HG03196 (cell line): ENCODE results near the gene C16orf90.
"Not testable (repeated sequence)": the region's sequence is repeated elsewhere in the genome, so short reads cannot be mapped to it uniquely, and the experiment has no call there.

Experiments used
- ATAC-seq: cut with Tn5 transposase; IDR thresholded peaks from one replicate; pipeline ENCODE4 v1.9.1; 2021; ENCODE audit not compliant: unreplicated experiment

C16orf90 gene

DNA sequence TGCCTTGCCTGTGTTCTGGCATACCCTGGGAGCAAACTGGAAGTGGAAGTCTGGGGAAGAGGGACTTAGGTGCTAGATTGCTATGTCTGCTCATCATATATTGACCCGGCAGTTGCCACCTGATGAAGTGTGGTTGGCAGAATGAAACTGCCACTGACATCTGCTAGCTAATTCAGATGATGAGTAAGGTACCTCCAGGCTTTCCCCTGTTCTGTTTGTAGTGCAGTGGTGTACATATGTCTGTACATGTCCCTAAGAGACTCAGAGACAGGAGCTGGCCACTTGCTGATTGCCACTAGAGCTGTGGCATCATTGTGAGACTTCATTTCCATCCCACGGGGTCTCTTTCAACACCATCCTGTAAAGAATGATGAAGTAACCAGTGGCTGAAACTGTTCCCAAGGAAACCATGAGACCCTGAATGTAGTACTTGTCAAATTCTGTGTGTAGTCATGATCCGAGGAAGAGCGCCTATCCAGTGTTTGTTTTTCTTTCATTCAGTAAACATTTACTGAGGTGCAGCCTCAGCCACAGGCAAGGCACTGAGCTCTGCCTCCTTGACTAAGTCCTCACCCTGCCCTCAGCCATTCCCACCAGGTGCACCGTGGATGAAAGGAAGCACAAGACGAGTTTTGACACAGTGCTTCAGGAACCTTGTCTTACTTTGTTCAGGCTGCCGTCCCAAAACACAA, 18.7 kb upstream of the C16orf90 start:
- no peak for ATAC-seq

DNA sequence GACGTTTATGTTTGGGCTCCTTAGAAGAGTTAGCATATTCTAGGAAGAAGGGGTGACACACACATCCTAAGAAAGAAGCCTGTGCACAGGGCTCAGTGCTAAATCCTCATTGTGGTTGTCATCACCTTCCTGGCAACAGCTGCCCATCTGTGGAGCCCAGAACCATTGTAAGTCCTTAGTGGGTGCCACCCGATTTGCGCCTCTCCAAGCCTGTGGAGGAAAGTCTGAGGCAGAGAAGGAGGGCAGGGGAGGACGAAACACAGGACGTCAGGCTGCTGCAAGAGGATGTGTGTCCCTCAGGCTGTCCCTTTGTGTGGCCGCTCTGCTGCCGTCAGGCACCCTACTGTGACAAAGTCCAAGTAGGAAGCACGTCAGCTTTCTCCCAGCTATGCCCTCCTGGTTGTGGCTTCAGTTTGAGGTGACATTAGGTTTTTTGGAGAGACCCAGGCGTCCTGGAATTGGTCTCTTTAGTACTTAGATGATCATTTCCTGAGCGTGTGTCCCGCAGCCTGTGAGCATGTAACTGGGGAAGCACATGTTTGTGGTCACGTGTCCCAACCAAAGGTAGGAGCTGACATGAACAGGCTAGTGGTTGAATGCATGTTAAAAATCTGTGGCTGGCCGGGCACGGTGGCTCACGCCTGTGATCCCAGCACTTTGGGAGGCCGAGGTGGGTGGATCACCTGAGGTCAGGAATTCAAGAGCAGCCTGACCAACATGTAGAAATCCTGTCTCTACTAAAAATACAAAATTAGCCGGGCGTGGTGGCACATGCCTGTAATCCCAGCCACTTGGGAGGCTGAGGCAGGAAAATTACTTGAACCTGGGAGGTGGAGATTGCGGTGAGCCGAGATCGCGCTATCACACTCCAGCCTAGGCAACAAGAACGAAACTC, 16.2 kb upstream of the C16orf90 start:
- ATAC-seq = no peak

DNA sequence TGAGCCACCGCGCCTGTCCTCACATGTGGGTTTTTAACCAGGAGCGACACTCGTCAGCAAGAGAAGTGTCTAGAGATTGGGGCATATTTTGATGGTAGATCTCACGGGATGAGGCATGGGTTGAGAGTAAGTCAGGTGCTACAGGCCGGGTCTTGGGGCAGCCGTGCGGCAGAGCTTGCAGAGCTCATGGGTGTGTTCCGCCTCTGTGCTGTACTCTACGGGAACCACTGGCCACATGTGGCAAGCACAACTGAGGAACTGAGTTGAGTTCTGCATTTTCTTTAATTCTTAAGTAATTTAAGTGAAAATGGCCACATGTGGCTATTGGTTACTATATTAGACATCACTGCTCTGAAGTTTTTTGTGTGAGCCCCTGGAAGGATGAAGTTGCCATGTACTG, 15.1 kb upstream of the C16orf90 start:
- ATAC-seq = no peak

DNA sequence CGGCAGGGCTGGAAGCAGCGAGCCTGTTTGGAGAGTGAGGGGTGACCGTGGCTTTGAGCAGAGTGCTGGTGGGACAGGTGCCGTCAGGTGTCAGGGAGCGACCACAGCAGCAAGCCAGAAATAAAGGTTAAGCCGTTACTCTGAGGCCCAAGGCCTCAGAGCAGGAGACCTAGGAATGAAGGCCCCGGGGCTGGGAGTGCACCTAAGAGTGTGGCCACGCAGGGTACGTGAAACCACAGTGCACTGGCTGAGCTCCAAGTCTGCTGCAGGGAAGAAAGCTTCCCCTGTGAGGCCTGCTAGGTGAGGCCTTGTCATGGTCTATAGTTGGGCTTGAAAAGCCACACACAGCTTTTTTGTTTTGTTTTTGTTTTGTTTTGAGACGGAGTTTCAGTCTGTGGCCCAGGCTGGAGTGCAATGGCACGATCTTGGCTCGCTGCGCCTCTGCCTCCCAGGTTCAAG, 14.2 kb upstream of the C16orf90 start:
- ATAC-seq = no peak

DNA sequence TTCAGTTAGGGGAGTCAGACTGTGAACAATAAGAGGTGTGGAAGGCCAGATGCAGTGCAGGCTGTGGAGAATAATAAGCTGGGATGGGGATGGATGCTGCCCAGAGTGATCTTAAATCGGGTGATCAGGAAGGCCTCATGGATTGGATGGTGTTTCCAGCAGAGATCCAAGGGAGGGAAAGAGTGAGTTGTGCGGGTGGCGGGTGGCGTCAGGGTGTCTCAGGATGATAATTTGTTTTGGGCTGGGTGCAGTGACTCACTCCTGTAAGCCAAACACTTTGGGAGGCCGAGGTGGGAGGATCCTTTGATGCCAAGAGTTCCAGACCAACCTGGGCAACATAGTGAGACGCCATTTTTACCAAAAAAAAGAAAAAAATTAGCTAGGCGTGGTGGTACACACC, 13.4 kb upstream of the C16orf90 start:
- ATAC-seq = no peak

DNA sequence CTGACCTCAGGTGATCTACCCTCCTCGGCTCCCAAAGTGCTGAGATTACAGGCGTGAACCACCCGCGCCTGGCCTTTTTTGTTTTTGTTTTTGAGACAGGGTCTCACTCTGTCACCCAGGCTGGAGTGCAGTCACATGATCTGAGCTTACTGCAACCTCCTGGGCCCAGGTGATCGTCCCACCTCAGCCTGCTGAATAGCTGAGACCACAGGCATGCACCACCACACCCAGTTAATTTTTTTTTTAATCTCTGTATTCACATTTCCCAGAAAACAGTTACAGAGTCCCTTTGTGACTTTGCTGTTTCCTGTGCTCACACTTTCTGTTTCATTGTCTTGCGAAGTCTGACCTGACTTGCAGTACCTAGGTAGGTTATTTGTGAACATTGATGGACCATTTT, 8.2 kb upstream of the C16orf90 start:
- no peak for ATAC-seq

DNA sequence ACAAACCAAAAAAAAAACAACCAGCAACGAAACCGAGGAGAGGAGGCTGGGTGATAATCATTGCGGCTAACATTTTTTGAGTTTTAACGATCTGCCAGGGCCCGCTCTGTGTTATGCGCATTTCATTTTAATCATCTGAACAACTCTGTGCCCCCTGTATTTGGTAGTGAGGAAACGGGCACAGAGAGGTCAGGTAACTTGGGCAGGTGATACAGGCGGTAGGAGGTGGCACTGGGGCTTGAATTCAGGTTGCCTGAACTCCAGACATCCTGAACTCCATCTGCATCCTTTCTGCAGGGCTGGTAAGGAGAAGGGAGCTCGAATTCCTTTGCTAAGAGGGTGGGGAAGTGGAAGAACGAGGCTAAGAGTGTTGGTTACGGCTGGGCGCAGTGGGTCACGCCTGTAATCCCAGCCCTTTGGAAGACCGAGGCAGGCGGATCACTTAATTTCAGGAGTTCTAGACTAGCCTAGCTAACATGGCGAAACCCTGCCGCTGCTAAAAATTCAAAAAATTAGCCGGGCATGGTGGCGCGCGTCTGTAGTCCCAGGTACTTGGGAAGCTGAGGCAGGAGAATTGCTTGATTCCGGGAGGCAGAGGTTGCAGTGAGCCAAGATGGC, 6.6 kb upstream of the C16orf90 start:
- no peak for ATAC-seq

DNA sequence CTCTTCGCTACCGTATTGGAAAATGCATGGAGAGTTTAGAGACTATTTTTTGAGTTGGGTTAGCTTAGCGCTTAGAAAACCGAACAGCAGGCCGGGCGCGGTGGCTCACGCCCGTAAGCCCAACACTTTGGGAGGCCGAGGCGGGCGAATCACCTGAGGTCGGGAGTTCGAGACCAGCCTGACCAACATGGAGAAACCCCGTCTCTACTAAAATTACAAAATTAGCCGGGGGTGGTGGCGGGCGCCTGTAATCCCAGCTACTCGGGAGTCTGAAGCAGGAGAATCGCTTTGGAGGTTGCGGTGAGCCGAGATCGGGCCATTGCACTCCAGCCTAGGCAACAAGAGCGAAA, 6.1 kb upstream of the C16orf90 start:
- not testable (repeated sequence) for ATAC-seq

DNA sequence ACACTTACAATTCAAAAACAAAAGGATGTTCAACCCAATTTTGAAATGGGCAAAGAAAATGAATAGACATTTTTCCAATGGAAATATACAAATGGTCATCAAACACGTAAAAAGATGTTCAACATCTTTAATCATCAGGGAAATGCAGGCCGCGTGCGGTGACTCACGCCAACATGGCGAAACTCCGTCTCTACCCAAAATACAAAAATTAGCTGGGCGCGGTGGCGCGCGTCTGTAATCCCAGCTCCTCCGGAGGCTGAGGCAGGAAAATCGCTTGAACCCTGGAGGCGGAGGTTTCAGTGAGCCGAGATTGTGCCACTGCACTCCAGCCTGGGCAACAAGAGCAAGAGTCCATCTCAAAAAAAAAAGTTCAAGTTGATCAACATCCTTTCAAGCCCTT, 3.7 kb upstream of the C16orf90 start:
- ATAC-seq = no peak

DNA sequence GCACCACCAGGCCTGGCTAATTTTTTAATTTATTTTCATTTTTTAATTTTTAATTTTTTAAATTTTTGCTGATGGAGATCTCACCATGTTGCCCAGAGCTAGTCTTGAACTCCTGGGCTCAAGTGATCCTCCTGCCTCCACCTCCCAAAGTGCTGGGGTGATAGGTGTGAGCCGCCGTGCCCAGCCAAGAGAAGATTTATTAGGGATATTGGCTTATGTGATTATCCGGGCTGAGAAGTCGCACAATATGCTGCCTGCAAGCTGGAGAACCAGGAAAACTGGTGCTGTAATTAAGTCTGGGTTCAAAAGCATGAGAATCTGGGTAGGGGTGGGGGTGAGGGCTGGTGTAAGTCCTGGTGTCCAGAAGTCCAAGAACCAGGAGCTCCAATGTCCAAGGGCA, 2.5 kb upstream of the C16orf90 start:
- ATAC-seq = no peak

DNA sequence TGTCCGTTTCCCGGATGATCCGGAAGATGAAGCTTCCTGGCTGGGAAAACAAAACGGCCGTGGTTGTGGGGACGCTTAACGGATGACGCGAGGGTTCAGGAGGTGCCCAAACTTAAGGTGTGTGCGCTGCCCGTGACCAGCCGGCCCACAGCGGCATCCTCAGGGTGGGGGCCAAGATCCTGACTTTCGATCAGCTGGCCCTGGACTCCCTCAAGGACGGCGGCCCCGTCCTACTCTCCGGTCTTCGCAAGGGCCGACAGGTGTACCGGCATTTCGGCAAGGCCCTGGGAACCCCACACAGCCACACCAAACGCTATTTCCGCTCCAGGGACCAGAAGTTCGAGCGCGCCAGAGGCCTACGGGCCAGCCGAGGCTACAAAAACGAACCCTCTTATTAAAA, 1.1 kb upstream of the C16orf90 start:
- ATAC-seq = no peak

DNA sequence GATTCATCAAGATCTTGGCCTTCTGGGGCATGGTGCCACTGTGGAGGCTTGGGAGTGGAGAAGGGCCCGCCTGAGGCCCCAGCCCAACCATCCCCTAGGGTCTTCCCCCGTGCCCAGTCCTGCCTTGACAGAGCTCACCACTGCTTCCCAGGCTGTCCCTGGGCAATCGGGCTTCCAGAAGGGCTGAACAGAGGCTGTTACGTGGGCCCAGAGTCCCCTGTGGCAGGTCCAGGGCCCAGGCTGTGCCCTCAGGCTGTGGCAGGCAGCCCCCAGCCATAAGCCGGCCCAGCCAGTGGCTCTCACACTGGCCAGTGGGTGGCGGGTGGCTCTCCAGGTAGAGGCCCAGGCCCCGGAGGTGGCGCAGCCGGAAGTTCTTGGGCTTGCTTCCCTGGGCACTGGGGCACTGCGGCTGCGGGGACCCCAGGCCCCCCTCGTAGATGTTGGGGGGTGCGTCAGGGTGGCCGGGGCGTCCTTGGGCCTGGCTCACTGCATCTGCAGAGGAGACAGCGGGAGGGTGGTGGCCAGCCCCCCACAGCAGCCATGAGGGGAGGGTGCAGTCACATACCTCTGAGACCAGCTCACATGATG, 809 bp downstream of the C16orf90 start:
- ATAC-seq = no peak

DNA sequence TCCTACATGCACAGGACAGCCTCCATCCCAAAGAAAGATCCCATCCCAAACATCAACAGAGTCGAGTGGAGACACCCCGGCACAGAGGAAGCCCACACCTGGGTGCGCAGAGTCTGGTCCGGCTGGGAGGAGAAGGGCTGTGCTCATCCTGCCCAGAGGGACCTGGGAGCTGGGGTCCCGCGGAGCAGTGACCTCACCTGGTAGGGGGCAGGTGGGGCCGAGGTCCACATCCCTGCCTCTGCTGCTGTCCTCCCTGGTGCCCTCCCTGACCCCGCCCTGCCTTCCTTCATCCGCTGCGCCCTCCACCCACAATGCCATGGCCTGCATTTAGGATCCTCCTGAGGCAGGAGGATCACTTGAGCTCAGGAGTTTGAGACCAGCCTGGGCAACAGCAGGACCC, 2.9 kb downstream of the C16orf90 start:
- ATAC-seq = no peak

DNA sequence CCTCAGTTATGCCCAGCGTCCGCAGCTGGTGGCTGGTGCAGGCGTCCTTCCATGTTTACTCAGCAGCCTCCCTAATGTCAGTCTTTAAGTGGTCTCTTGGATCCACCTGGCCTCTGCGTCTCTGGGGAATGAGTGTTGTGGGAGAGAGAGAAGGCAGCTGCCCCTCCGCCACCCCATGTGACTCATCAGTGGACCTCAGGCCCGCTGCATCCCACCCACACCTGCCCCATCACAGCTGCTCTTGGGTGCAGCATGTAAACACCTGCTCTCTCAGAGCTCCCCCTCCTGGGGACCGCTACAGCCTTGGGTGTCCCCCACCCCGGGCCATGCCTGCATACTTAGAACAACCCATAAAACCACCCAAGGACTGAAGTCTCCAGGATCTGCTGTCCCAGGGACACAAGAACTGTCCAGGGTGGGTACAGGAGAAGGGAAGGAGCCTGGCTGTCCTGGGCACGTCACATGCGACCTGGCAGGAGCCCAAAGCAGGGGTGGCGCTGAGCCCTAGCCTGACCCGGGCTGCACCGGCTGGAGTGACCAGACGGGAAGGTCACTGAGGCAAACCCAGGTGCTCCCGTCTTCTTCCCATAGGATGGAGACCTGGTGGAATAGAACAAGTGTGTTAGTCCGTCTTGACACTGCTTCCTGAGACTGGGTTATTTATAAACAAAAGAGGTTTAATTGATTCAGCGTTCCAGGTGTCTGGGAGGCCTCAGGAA, 4.2 kb downstream of the C16orf90 start:
- no peak for ATAC-seq

DNA sequence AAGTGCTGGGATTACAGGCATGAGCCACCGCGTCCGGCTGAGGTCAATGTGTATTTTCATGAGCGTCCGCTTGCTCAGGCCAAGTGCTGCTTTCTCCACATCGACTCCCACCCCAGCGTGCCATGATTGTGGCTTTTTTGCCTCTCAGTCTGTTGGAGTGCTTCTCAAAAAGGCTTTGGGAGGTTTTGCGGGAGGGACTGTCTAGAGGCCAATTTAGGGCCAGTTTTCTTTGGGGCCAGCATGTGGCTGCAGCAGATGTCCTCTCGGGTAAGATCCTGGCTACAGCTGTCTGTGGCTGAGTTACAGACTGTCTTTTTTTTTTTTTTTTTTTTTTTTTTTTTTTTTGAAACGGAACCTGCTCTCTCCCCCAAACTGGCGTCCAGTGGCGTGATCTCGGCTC, 6.5 kb downstream of the C16orf90 start:
- ATAC-seq = no peak

DNA sequence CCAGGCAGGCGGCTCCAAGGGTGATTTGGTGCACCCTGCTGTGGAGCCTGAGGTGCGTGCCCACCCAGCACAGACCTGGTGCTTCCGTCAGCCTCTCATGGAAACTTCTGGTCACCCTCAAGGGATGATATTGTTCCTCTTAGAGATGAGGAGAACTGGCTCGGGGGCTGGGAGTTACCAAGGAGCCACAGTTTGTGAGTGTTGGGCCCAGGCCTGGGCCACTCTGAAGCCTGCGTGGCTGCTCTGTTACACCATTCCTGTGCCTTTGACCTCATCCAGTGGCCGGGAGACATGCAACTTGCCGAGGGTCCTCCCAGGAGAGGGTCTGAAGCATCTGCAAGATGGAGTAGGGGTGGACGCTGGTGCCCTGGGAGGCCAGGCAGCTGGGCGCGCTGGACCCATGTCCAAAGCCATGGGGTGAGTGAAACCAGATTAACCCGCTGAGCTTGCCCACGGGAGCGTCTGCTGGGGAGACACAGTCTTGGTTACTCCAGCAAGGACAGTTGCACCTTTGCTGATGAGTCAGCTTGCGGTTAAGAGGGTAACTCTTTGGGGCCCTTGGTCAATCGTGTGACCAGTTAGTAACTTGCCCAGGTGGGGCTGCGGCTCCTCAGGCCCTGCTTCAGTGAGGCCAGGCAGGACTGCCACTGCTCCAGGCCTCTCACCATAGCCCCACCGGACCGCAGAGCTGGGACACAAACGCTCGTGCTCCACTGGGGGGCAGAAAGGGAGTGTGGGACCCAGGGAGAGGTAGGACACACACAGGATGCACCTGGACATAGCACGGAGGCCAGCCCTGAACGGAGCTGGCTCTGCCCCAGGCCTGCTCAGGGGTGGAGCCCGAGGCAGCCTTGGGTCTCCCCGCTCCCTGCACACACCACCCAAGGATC, 7.5 kb downstream of the C16orf90 start:
- ATAC-seq = no peak

DNA sequence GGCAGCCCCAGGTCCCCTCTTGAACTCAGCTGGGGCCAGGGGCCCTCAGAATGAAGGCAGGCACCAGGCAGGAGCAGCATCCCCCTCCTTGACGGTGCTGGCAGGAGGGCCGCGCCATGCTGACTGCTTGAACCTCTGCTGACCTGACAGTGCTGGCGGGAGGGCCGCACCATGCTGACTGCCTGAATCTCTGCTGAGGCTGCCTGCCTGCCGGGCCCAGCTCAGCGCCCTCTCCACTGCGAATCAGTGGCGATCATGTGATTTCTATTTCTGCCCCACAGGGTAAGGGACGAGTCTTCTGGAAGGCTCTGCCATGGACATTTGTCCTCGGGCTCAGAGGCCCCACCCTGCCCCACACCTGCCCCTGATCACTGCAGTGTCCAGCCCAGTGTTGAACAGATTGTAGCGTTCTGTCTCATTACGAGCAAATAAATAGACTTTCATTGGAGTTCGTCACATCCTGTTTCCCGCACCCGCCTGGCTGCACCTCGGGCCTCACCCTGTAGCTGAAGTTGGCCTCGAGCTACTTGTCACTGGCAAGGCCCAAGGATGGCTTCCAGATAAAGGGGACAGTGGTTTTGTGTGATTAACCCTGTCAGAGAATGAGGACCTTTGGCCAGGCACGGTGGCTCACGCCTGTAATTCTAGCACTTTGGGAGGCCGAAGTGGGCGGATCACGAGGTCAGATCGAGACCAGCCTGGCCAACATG, 8.6 kb downstream of the C16orf90 start:
- ATAC-seq = no peak

DNA sequence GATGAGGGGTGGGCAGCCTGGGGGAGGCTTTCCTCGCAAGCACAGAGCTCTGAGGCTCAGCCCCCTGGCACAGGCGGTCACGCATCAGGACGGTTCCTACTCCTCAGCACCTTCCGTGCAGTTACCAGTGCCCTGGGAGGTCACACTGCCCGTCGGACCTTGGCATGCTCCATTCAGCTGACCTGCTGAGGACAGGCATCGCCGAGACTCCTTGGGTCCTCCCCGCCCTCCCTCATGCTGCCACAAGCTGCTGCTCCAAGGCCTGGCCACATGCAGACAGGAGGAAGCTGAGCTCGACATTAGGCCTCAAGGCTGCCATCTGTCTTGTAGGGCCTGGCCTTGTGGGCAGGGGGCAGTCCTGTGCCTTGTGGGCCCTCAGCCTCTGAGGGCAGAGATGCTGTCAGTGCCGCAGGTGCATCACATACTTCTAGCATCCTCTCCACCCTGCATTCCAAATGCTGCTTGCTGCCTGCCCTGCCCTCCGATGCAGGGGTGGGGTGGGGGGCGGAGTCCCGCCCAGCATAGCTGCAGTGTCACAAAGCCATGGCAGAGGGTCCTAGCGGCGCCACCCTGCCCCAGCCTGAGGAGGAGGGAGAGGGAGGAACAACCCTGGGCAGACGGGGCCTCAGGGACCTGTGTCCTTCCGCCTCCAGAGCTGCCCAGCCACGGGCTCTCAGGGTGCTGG, 9.3 kb downstream of the C16orf90 start:
- no peak for ATAC-seq
